Stimulated activated CD8-positive, alpha-beta memory T cell treated with anti-CD3 and anti-CD28 coated beads, Interleukin-15, amount 100 ng/mL, for 48 hours (primary cell): ENCODE data around the gene P2RY8.
"Not testable (repeated sequence)": the region's sequence is repeated elsewhere in the genome, so short reads cannot be mapped to it uniquely, and the experiment has no call there.

Experiments
- DNase-seq, 2 donors: peaks; one replicate each; pipeline ENCODE4 v3.0.0-alpha.2; 2020; ENCODE audit warnings: low read depth in 2 of 2

The P2RY8 gene

GRCh38 chrX:1537031-1537715 lies at the start of gene P2RY8:
Gene P2RY8 (minus strand): TSS chrX:1537185. CDS start chrX:1466558, 70,627 bp downstream.
- peak; percentile 62 to 78 for DNase-seq

GRCh38 chrX:1584237-1585011 lies 47.4 kb upstream of the P2RY8 start:
- DNase-seq: no peak

- DNase-seq: peak; percentile 44 to 51
Observed at GRCh38 chrX:1582686-1583437, 45.9 kb upstream of the P2RY8 start.

- peak; percentile 62 to 65 for DNase-seq
Observed at GRCh38 chrX:1581132-1581531, 44.1 kb upstream of the P2RY8 start.

- no peak for DNase-seq
Observed at GRCh38 chrX:1578511-1579173, 41.7 kb upstream of the P2RY8 start.

- no peak for DNase-seq
Observed at GRCh38 chrX:1577845-1578244, 40.9 kb upstream of the P2RY8 start.

GRCh38 chrX:1576201-1576992 lies 39.4 kb upstream of the P2RY8 start:
- no peak for DNase-seq

GRCh38 chrX:1574181-1574580 lies 37.2 kb upstream of the P2RY8 start:
- not testable (repeated sequence) for DNase-seq

- no peak for DNase-seq
Observed at GRCh38 chrX:1564750-1565683, 28.0 kb upstream of the P2RY8 start.

- DNase-seq: not testable (repeated sequence)
Observed at GRCh38 chrX:1564077-1564476, 27.1 kb upstream of the P2RY8 start.

- no peak for DNase-seq
Observed at GRCh38 chrX:1561164-1561563, 24.2 kb upstream of the P2RY8 start.

- DNase-seq: no peak
Observed at GRCh38 chrX:1558761-1559468, 21.9 kb upstream of the P2RY8 start.

GRCh38 chrX:1557442-1557841 lies 20.5 kb upstream of the P2RY8 start:
- not testable (repeated sequence) for DNase-seq

GRCh38 chrX:1555370-1555769 lies 18.4 kb upstream of the P2RY8 start:
- no peak for DNase-seq

GRCh38 chrX:1554469-1555210 lies 17.7 kb upstream of the P2RY8 start:
- no peak for DNase-seq

GRCh38 chrX:1551959-1552546 lies 15.1 kb upstream of the P2RY8 start:
- no peak for DNase-seq

GRCh38 chrX:1546691-1547251 lies 9.8 kb upstream of the P2RY8 start:
- no peak for DNase-seq
